Osteoblast (primary cell): ENCODE results near the gene VARS2. TPM values are rescaled to one million over a fixed set of nuclear protein-coding genes. Genes with fewer than 3 reads are reported as not detected.
"Not testable (repeated sequence)": the region's sequence is repeated elsewhere in the genome, so short reads cannot be mapped to it uniquely, and the experiment has no call there.

Source experiments
- DNase-seq: peaks from one replicate; pipeline ENCODE4 v3.0.0; 2011; ENCODE audit warnings: low spot score, mixed read lengths; ENCODE audit not compliant: insufficient read length; ENCODE audit errors: missing footprints
- H2AFZ ChIP-seq: 2 replicates; pipeline ENCODE4 v1.6.0; 2011; ENCODE audit warnings: mild to moderate bottlenecking, low read length
- H3K27ac ChIP-seq: 2 replicates; pipeline ENCODE4 v1.5.1; 2011; ENCODE audit warnings: mild to moderate bottlenecking, low read depth, low read length, moderate library complexity
- H3K27me3 ChIP-seq: 2 replicates; pipeline ENCODE4 v1.6.0; 2012; ENCODE audit warnings: mild to moderate bottlenecking, control low read depth, inconsistent platforms, low read length, moderate library complexity; ENCODE audit not compliant: insufficient read depth
- H3K36me3 ChIP-seq: 2 replicates; pipeline ENCODE4 v1.5.1; 2011; ENCODE audit warnings: mild to moderate bottlenecking, low read length, control low read depth, moderate library complexity; ENCODE audit not compliant: insufficient read depth
- H3K4me1 ChIP-seq: 2 replicates; pipeline ENCODE4 v1.5.1; 2011; ENCODE audit warnings: mild to moderate bottlenecking, low read length, control low read depth, moderate library complexity; ENCODE audit not compliant: insufficient read depth
- H3K4me2 ChIP-seq: 2 replicates; pipeline ENCODE4 v1.6.0; 2011; ENCODE audit warnings: mild to moderate bottlenecking, low read length; ENCODE audit not compliant: insufficient read depth
- H3K4me3 ChIP-seq: fragments of 200-600 bp; sonication (generic); 3 replicates; pipeline ENCODE4 v1.5.1; 2012; ENCODE audit warnings: mild to moderate bottlenecking, low read length, inconsistent platforms; ENCODE audit not compliant: insufficient read depth
- H3K79me2 ChIP-seq: 2 replicates; pipeline ENCODE4 v1.6.0; 2012; ENCODE audit warnings: mild to moderate bottlenecking, low read length, control low read depth, inconsistent platforms; ENCODE audit not compliant: insufficient read depth
- H3K9me3 ChIP-seq: 2 replicates; pipeline ENCODE4 v1.5.1; 2011; ENCODE audit warnings: low read depth, low read length, control low read depth
- H4K20me1 ChIP-seq: 2 replicates; pipeline ENCODE4 v1.6.0; 2012; ENCODE audit warnings: mild to moderate bottlenecking, low read length, control low read depth; ENCODE audit not compliant: insufficient read depth
- total RNA-seq: library from RNA; depleted of rRNA; stranded (reverse); fragments of >200 nt; gene quantifications from 2 replicates; pipeline ENCODE4 v1.2.3, GENCODE V29; 2012
- TF ChIP-seq, protein P1 (sequence below): IDR thresholded peaks from 2 replicates; pipeline ENCODE4 v1.5.1; 2011; ENCODE audit warnings: mild to moderate bottlenecking, low read depth, low read length, moderate library complexity; ENCODE audit errors: extremely low read depth

VARS2 gene
- total RNA-seq, 1 donor: 14.5 TPM

DNA sequence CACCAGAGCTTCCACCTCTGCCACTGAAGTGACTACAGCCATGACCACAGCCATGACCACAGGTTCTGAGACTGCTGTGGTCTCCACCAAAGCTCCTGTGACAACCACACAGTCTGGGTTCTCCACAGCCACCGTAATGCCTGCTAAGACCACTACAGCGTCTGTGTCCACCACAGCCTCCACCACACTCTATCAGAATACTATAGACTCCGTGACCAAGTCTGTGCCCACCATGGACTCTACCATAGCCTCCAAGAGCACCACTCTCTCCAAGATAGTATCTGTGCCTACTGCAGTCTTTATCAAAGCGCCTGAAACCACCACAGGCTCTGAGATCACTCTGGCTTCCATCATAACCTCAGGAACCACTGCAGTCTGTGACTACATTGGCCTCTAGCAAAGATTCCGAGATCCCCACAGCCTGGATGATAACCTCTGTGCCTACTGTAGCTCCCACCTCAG is 51.1 kb downstream of the VARS2 start:
- Histone ChIP-seq H3K4me1 (peaks cover 2% of the 10 kb centered on the region), H3K27ac (no peak overlapping the region), H3K4me3 (no peak overlapping the region), H3K27me3 (no peaks in the 10 kb centered on the region), H3K36me3 (no peaks in the 10 kb centered on the region), H3K79me2 (no peaks in the 10 kb centered on the region), H4K20me1 (no peaks in the 10 kb centered on the region), H2AFZ (no peak overlapping the region), H3K4me2 (no peak overlapping the region), H3K9me3 (no peaks in the 10 kb centered on the region)
- TF ChIP-seq, protein P1, sequence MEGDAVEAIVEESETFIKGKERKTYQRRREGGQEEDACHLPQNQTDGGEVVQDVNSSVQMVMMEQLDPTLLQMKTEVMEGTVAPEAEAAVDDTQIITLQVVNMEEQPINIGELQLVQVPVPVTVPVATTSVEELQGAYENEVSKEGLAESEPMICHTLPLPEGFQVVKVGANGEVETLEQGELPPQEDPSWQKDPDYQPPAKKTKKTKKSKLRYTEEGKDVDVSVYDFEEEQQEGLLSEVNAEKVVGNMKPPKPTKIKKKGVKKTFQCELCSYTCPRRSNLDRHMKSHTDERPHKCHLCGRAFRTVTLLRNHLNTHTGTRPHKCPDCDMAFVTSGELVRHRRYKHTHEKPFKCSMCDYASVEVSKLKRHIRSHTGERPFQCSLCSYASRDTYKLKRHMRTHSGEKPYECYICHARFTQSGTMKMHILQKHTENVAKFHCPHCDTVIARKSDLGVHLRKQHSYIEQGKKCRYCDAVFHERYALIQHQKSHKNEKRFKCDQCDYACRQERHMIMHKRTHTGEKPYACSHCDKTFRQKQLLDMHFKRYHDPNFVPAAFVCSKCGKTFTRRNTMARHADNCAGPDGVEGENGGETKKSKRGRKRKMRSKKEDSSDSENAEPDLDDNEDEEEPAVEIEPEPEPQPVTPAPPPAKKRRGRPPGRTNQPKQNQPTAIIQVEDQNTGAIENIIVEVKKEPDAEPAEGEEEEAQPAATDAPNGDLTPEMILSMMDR: no peak
- no peak for DNase-seq

- Histone ChIP-seq H3K4me3 (no peak overlapping the region), H3K9me3 (no peaks in the 10 kb centered on the region), H3K4me1 (no peaks in the 10 kb centered on the region), H3K36me3 (no peaks in the 10 kb centered on the region), H3K27ac (no peak overlapping the region), H3K79me2 (no peaks in the 10 kb centered on the region), H3K4me2 (no peak overlapping the region), H2AFZ (no peak overlapping the region), H4K20me1 (no peaks in the 10 kb centered on the region), H3K27me3 (no peaks in the 10 kb centered on the region)
- TF ChIP-seq, protein P1: no peak
- DNase-seq: no peak
Measured at GRCh38 chr6:30966154-30966553, 52.1 kb downstream of the VARS2 start.

DNA sequence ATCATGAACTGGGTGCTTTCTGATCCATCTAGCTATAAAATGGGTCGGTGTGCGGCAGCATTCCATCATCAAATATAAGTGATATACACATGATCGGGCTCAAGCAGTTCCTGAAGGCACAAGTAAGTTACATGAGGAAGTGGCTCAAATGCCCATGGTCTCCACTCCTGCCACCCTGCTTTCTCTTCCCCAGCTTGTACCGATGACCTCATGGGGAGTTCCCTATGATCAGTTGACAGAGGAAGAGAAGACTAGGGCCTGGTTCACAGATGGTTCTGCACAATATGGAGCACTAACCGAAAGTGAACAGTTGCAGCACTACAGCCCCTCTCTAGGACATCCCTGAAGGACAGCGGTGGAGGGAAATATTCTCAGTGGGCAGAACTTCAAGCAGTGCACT is 55.1 kb downstream of the VARS2 start:
- not testable (repeated sequence) for H3K4me3 ChIP-seq, DNase-seq, H3K4me2 ChIP-seq, H3K36me3 ChIP-seq, H2AFZ ChIP-seq, H3K27me3 ChIP-seq, H3K4me1 ChIP-seq, H3K9me3 ChIP-seq, H4K20me1 ChIP-seq, H3K27ac ChIP-seq, H3K79me2 ChIP-seq

GRCh38 chr6:30970946-30971345 is 56.9 kb downstream of the VARS2 start:
- Histone ChIP-seq H3K27ac (no peak overlapping the region), H2AFZ (no peak overlapping the region), H3K9me3 (no peaks in the 10 kb centered on the region), H3K4me2 (no peak overlapping the region), H3K4me1 (no peaks in the 10 kb centered on the region), H3K36me3 (no peaks in the 10 kb centered on the region), H3K79me2 (no peaks in the 10 kb centered on the region), H4K20me1 (no peaks in the 10 kb centered on the region), H3K4me3 (no peak overlapping the region), H3K27me3 (peaks cover 10% of the 10 kb centered on the region)
- DNase-seq: no peak
- TF ChIP-seq, protein P1: no peak
